Neural progenitor cell (in vitro differentiated cells): ENCODE measurements around the gene PCDH20. TPM values are rescaled to one million over a fixed set of nuclear protein-coding genes. Genes with fewer than 3 reads are reported as not detected.
A peak's percentile ranks its signal among the peaks of the same experiment; 100 is the strongest.

Experiments used
- DNase-seq: peaks from one replicate; pipeline ENCODE4 v3.0.0-alpha.2; 2016; ENCODE audit warnings: low spot score
- H2AFZ ChIP-seq: fragments of 200-600 bp; sonication (generic); replicated peaks from 2 replicates; pipeline ENCODE4 v1.6.1; 2016; ENCODE audit warnings: antibody characterized with exemption
- H3F3A ChIP-seq: fragments of 200-600 bp; sonication (generic); 2 replicates; pipeline ENCODE4 v1.6.1; 2016; ENCODE audit warnings: antibody characterized with exemption, low read depth
- H3K27ac ChIP-seq: fragments of 200-600 bp; sonication (generic); 2 replicates; pipeline ENCODE4 v1.5.1; 2016; ENCODE audit warnings: mild to moderate bottlenecking
- H3K27me3 ChIP-seq: fragments of 200-600 bp; sonication (generic); 2 replicates; pipeline ENCODE4 v1.6.1; 2016; ENCODE audit warnings: mild to moderate bottlenecking, moderate library complexity
- H3K36me3 ChIP-seq: fragments of 200-600 bp; sonication (generic); 2 replicates; pipeline ENCODE4 v1.5.1; 2016
- H3K4me1 ChIP-seq: fragments of 200-600 bp; sonication (generic); 2 replicates; pipeline ENCODE4 v1.6.1; 2016; ENCODE audit warnings: mixed run types
- H3K4me2 ChIP-seq: fragments of 200-600 bp; sonication (generic); 2 replicates; pipeline ENCODE4 v1.6.1; 2016
- H3K4me3 ChIP-seq: fragments of 200-600 bp; sonication (generic); 2 replicates; pipeline ENCODE4 v1.5.1; 2016
- H3K79me2 ChIP-seq: fragments of 200-600 bp; sonication (generic); 2 replicates; pipeline ENCODE4 v1.6.1; 2016; ENCODE audit warnings: low read depth
- H3K9ac ChIP-seq: fragments of 200-600 bp; sonication (generic); 2 replicates; pipeline ENCODE4 v1.6.1; 2016
- H3K9me3 ChIP-seq: fragments of 200-600 bp; sonication (generic); 2 replicates; pipeline ENCODE4 v1.5.1; 2016; ENCODE audit warnings: low read depth
- H4K20me1 ChIP-seq: fragments of 200-600 bp; sonication (generic); 2 replicates; pipeline ENCODE4 v1.6.1; 2016; ENCODE audit warnings: low read depth
- H3K27ac Mint-ChIP-seq: 3 replicates; pipeline ENCODE4 v1.8.0; 2021; ENCODE audit warnings: mixed read lengths
- H3K27me3 Mint-ChIP-seq: 2 replicates; pipeline ENCODE4 v1.8.0; 2022; ENCODE audit warnings: low read depth, mild to moderate bottlenecking, inconsistent platforms, moderate library complexity, mixed read lengths; ENCODE audit not compliant: insufficient read depth
- H3K36me3 Mint-ChIP-seq: 3 replicates; pipeline ENCODE4 v1.8.0; 2021; ENCODE audit warnings: mixed read lengths
- H3K4me1 Mint-ChIP-seq: 3 replicates; pipeline ENCODE4 v1.8.0; 2021; ENCODE audit warnings: mixed read lengths
- H3K4me3 Mint-ChIP-seq: 3 replicates; pipeline ENCODE4 v1.8.0; 2021; ENCODE audit warnings: mild to moderate bottlenecking, moderate library complexity, mixed read lengths
- H3K9me3 Mint-ChIP-seq: 3 replicates; pipeline ENCODE4 v1.8.0; 2020; ENCODE audit warnings: mixed read lengths
- CTCF ChIP-seq: fragments of 200-600 bp; sonication (generic); IDR thresholded peaks from 2 replicates; pipeline ENCODE4 v1.5.1; 2017; ENCODE audit warnings: antibody characterized with exemption, mild to moderate bottlenecking
- EZH2 ChIP-seq: fragments of 200-600 bp; sonication (generic); IDR thresholded peaks from 2 replicates; pipeline ENCODE4 v1.6.1; 2017; ENCODE audit warnings: antibody characterized with exemption, mild to moderate bottlenecking, moderate library complexity
- EZH2phosphoT487 ChIP-seq: fragments of 200-600 bp; sonication (generic); IDR thresholded peaks from 2 replicates; pipeline ENCODE4 v1.6.1; 2017; ENCODE audit warnings: antibody characterized with exemption
- total RNA-seq: library from RNA; depleted of rRNA; stranded (reverse); fragments of >200 nt; gene quantifications from 2 replicates; pipeline ENCODE4 v1.2.3, GENCODE V29; 2015; ENCODE audit warnings: low replicate concordance

Gene PCDH20
- total RNA-seq, 1 donor from 2014 or later, result 0.17 TPM

GRCh38 chr13:61432029-61432428 lies 16.4 kb upstream of the PCDH20 start:
- Histone ChIP-seq H3K4me1 (peaks cover 5% of the 10 kb centered on the region), H3K4me3 (no peak overlapping the region), H3K36me3 (no peaks in the 10 kb centered on the region), H3K4me2 (no peak overlapping the region), H2AFZ (peak overlapping the region; percentile 47), H3K27me3 (no peaks in the 10 kb centered on the region), H4K20me1 (no peaks in the 10 kb centered on the region), H3K27ac (no peak overlapping the region), H3K9ac (no peak overlapping the region), H3F3A (no peaks in the 10 kb centered on the region), H3K9me3 (no peaks in the 10 kb centered on the region), H3K79me2 (no peaks in the 10 kb centered on the region)
- no peak for DNase-seq
- Mint-ChIP-seq H3K27me3 (no peaks in the 10 kb centered on the region), H3K9me3 (no peaks in the 10 kb centered on the region), H3K4me1 (peaks cover 5% of the 10 kb centered on the region), H3K27ac (no peak overlapping the region), H3K36me3 (no peaks in the 10 kb centered on the region), H3K4me3 (no peak overlapping the region)
- TF ChIP-seq EZH2 (no peak), CTCF (no peak), EZH2phosphoT487 (no peak)

GRCh38 chr13:61423915-61424314 lies 8.3 kb upstream of the PCDH20 start:
- no peaks in the 10 kb centered on the region for H4K20me1 ChIP-seq
- no peak overlapping the region for H2AFZ ChIP-seq
- H3K4me3 ChIP-seq, result no peak overlapping the region
- H3K4me3 Mint-ChIP-seq, result no peak overlapping the region
- H3K27me3 Mint-ChIP-seq, result no peaks in the 10 kb centered on the region
- H3K27ac ChIP-seq, result no peak overlapping the region
- H3K4me1 Mint-ChIP-seq, result peaks cover 4% of the 10 kb centered on the region
- no peak overlapping the region for H3K27ac Mint-ChIP-seq
- H3K4me1 ChIP-seq, result no peaks in the 10 kb centered on the region
- H3K36me3 ChIP-seq, result no peaks in the 10 kb centered on the region
- no peaks in the 10 kb centered on the region for H3K79me2 ChIP-seq
- no peaks in the 10 kb centered on the region for H3K27me3 ChIP-seq
- no peaks in the 10 kb centered on the region for H3K9me3 ChIP-seq
- H3K4me2 ChIP-seq, result no peak overlapping the region
- no peak for DNase-seq
- no peaks in the 10 kb centered on the region for H3K36me3 Mint-ChIP-seq
- H3F3A ChIP-seq, result no peaks in the 10 kb centered on the region
- H3K9me3 Mint-ChIP-seq, result no peaks in the 10 kb centered on the region
- no peak overlapping the region for H3K9ac ChIP-seq
- TF ChIP-seq EZH2phosphoT487 (no peak), EZH2 (no peak), CTCF (no peak)

GRCh38 chr13:61417086-61417570 lies 1.5 kb upstream of the PCDH20 start:
- H3K27me3 Mint-ChIP-seq, result peaks cover 18% of the 10 kb centered on the region
- Histone ChIP-seq H3K36me3 (no peaks in the 10 kb centered on the region), H3K4me1 (peaks cover 16% of the 10 kb centered on the region), H2AFZ (no peak overlapping the region), H3F3A (peaks cover 5% of the 10 kb centered on the region), H3K27me3 (peaks cover 51% of the 10 kb centered on the region), H4K20me1 (peaks cover 2% of the 10 kb centered on the region), H3K4me2 (no peak overlapping the region), H3K27ac (no peak overlapping the region), H3K79me2 (no peaks in the 10 kb centered on the region), H3K9me3 (no peaks in the 10 kb centered on the region), H3K9ac (no peak overlapping the region), H3K4me3 (no peak overlapping the region)
- no peak for TF ChIP-seq CTCF
- TF ChIP-seq EZH2phosphoT487, result no peak
- TF ChIP-seq EZH2, result no peak
- no peaks in the 10 kb centered on the region for H3K9me3 Mint-ChIP-seq
- no peak overlapping the region for H3K27ac Mint-ChIP-seq
- H3K4me1 Mint-ChIP-seq, result peaks cover 15% of the 10 kb centered on the region
- no peaks in the 10 kb centered on the region for H3K36me3 Mint-ChIP-seq
- no peak overlapping the region for H3K4me3 Mint-ChIP-seq
- no peak for DNase-seq
